ENCODE results near the gene HDGF. TPM values are rescaled to one million over a fixed set of nuclear protein-coding genes. Genes with fewer than 3 reads are reported as not detected.

Gene HDGF
- total and polyA plus RNA-seq, 4 donors: 41.7 to 148 (median 119) TPM

GRCh38 chr1:156703741-156704140 is 47.7 kb downstream of the HDGF start:
- WGBS: 34% methylated on average over 4 of the region's 4 CpGs
- Histone ChIP-seq H3K27me3 (ENCODE audit: control insufficient read depth in 4 of 4, insufficient read depth in 4 of 4, low read length in 3 of 4) (peaks cover 0 to 10% (median 7%) of the 10 kb centered on the region in 4 donors), H3K36me3 (ENCODE audit: control insufficient read depth in 4 of 4, insufficient read depth in 3 of 4, low read depth in 1 of 4, low read length in 3 of 4) (no peaks in the 10 kb centered on the region), H3K4me1 (ENCODE audit: control insufficient read depth in 4 of 4, insufficient read depth in 4 of 4, low read length in 3 of 4) (peaks cover 11 to 19% (median 13%) of the 10 kb centered on the region in 4 donors), H3K9ac (ENCODE audit: low read depth in 1 of 2, low read length in 2 of 2) (no peak overlapping the region), H3K4me3 (ENCODE audit: low read depth in 1 of 3, low read length in 3 of 3) (no peak overlapping the region), H3K27ac (ENCODE audit: low read depth in 1 of 2, low read length in 2 of 2) (no peak overlapping the region), H3K9me3 (ENCODE audit: control insufficient read depth in 4 of 4, low read length in 3 of 4) (no peaks in the 10 kb centered on the region)
- DNase-seq (ENCODE audit: low spot score): no peak
- TF ChIP-seq RAD21 (IDR thresholded peaks at IDR 0.05) (no peak), HNF4G (IDR thresholded peaks at IDR 0.05) (no peak), EGR1 (IDR thresholded peaks at IDR 0.05; ENCODE audit: low read depth in 2 of 2) (no peak), JUND (IDR thresholded peaks at IDR 0.05) (no peak), FOXA2 (IDR thresholded peaks at IDR 0.05) (no peak), TAF1 (conservative IDR thresholded peaks at IDR 0.05) (no peak), REST (IDR thresholded peaks at IDR 0.05) (no peak), GABPA (IDR thresholded peaks at IDR 0.05 in 1 of 2, conservative IDR thresholded peaks at IDR 0.05 in 1 of 2) (no peak), RXRA (IDR thresholded peaks at IDR 0.05) (no peak), FOXA1 (IDR thresholded peaks at IDR 0.05) (no peak), SP1 (IDR thresholded peaks at IDR 0.05) (no peak), ZBTB33 (IDR thresholded peaks at IDR 0.05) (no peak), NR2F2 (IDR thresholded peaks at IDR 0.05) (no peak), YY1 (IDR thresholded peaks at IDR 0.05) (no peak), ATF3 (IDR thresholded peaks at IDR 0.05) (no peak), CTCF (IDR thresholded peaks at IDR 0.05; ENCODE audit: low read depth, low read length, missing input control) (no peak), HNF4A (conservative IDR thresholded peaks at IDR 0.05) (no peak), MAX (IDR thresholded peaks at IDR 0.05) (no peak)
